Neural crest cell (in vitro differentiated cells): ENCODE data around the gene CCNJL. TPM values are rescaled to one million over a fixed set of nuclear protein-coding genes. Genes with fewer than 3 reads are reported as not detected.

ENCODE experiments used
- DNase-seq: peaks from one replicate; pipeline ENCODE4 v3.0.0; 2021; ENCODE audit warnings: low read depth, mixed read lengths, low spot score
- H3K27ac Mint-ChIP-seq: one replicate; pipeline ENCODE4 v1.8.0; 2021; ENCODE audit warnings: mild to moderate bottlenecking, mixed read lengths; ENCODE audit not compliant: unreplicated experiment
- H3K27me3 Mint-ChIP-seq: 2 replicates; pipeline ENCODE4 v1.8.0; 2021; ENCODE audit warnings: low read depth, mild to moderate bottlenecking, mixed read lengths
- H3K36me3 Mint-ChIP-seq: 2 replicates; pipeline ENCODE4 v1.8.0; 2021; ENCODE audit warnings: low read depth, mild to moderate bottlenecking, mixed read lengths
- H3K4me1 Mint-ChIP-seq: 2 replicates; pipeline ENCODE4 v1.8.0; 2021; ENCODE audit warnings: mixed read lengths
- H3K4me3 Mint-ChIP-seq: one replicate; pipeline ENCODE4 v1.8.0; 2021; ENCODE audit warnings: mild to moderate bottlenecking, mixed read lengths
- H3K9me3 Mint-ChIP-seq: 2 replicates; pipeline ENCODE4 v1.8.0; 2021; ENCODE audit warnings: mixed read lengths
- total RNA-seq: library from RNA; stranded (reverse); gene quantifications from 2 replicates; pipeline ENCODE4 v1.2.1, GENCODE V29; 2021
- TF ChIP-seq, protein P1 (sequence below): fragments of 200-600 bp; sonication (generic); conservative IDR thresholded peaks from 2 replicates; pipeline ENCODE4 v1.5.0; 2021; ENCODE audit warnings: antibody characterized with exemption, mild to moderate bottlenecking

Gene CCNJL
- total RNA-seq, 1 donor from 2014 or later: 29.7 TPM

DNA sequence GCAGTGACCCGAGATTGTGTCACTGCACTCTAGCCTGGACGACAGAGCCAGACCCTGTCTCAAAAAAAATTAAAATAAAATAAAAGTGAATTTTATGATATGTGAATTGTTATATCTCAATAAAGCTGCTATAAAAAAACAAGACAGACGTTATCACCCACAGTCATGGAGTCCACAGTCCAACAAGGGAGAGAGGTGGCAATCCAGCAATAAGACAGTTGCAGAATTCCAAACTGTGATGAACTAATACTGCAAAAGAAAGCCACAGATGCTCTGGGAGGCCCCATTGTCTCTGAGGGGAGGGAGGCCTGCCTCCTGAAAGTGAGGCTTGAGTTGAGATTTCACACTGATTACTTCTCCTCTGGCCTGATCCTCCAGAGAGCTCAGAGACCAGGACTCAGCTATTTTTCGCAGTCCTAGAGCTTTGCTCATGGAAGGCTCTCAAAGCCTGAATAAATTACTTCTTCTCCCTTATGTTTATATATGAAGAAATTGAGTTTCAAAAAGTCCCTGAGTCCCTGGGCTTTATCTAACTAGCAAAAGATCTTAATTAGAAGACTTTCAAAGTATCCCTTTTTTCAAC lies 28.0 kb downstream of the CCNJL start:
- Mint-ChIP-seq H3K9me3 (no peaks in the 10 kb centered on the region), H3K36me3 (peaks cover 4% of the 10 kb centered on the region), H3K27me3 (no peaks in the 10 kb centered on the region), H3K27ac (no peak overlapping the region), H3K4me3 (no peak overlapping the region), H3K4me1 (peaks cover 58% of the 10 kb centered on the region)
- DNase-seq: no peak
- TF ChIP-seq, protein P1, sequence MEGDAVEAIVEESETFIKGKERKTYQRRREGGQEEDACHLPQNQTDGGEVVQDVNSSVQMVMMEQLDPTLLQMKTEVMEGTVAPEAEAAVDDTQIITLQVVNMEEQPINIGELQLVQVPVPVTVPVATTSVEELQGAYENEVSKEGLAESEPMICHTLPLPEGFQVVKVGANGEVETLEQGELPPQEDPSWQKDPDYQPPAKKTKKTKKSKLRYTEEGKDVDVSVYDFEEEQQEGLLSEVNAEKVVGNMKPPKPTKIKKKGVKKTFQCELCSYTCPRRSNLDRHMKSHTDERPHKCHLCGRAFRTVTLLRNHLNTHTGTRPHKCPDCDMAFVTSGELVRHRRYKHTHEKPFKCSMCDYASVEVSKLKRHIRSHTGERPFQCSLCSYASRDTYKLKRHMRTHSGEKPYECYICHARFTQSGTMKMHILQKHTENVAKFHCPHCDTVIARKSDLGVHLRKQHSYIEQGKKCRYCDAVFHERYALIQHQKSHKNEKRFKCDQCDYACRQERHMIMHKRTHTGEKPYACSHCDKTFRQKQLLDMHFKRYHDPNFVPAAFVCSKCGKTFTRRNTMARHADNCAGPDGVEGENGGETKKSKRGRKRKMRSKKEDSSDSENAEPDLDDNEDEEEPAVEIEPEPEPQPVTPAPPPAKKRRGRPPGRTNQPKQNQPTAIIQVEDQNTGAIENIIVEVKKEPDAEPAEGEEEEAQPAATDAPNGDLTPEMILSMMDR: no peak

DNA sequence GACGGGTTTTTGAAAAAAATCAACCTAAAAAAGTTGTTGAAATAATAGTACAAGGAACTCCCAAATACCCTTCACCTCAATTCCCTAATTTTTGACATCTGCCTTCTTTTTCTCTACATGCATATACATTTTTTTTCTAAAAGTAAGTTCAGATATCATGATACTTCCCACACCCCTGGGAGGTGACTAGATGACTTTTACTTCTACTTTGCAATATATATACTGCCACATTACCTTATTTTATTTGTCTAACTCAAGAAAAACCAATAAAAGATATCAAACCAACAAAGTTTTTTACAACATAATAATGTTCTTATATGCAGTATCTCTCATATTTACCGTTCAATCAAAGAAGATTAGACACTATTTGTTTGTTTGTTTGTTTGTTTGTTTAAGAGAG lies 31.1 kb downstream of the CCNJL start:
- no peak for DNase-seq
- H3K27ac Mint-ChIP-seq: no peak overlapping the region
- H3K27me3 Mint-ChIP-seq: no peaks in the 10 kb centered on the region
- H3K36me3 Mint-ChIP-seq: peaks cover 9% of the 10 kb centered on the region
- H3K4me1 Mint-ChIP-seq: peaks cover 36% of the 10 kb centered on the region
- H3K4me3 Mint-ChIP-seq: no peak overlapping the region
- H3K9me3 Mint-ChIP-seq: no peaks in the 10 kb centered on the region
- TF ChIP-seq, protein P1: no peak

DNA sequence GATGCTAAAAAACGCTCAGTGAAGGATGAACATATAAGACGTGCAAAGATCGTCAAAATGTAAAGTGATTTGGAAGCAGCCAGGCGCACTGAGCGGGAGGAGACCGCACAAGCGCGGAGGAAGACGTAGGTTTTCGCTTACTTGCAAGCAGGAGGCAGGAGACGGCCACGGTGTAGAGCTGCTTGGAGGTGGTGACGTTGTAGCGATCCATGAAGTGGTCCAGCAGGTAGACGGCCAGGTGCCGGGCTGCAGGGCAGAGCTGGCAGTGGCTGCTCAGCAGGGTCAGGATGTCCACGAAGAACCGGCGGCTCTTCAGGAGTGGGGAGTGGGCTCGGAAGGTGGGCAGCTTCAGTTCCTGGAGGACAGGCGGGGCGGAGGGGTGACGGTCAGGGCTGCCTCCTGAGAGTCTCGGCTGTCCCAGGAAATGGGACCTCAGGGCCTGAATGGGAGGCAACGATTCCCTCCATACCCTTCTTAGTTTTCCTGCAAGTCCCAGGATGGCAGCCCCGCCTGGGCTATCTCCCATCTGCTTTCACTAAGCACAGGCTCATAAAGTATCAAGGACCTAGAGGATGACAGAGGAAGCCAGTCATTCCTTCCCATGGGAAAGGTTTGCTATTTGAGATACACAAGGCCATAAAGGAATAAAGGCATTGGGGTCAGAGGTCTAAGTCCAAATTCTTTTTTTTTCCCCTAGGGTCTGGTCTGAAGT lies 31.8 kb downstream of the CCNJL start:
- Mint-ChIP-seq H3K27ac (no peak overlapping the region), H3K9me3 (no peaks in the 10 kb centered on the region), H3K4me3 (no peak overlapping the region), H3K27me3 (no peaks in the 10 kb centered on the region), H3K36me3 (peaks cover 9% of the 10 kb centered on the region), H3K4me1 (peaks cover 29% of the 10 kb centered on the region)
- DNase-seq: no peak
- TF ChIP-seq, protein P1: no peak

DNA sequence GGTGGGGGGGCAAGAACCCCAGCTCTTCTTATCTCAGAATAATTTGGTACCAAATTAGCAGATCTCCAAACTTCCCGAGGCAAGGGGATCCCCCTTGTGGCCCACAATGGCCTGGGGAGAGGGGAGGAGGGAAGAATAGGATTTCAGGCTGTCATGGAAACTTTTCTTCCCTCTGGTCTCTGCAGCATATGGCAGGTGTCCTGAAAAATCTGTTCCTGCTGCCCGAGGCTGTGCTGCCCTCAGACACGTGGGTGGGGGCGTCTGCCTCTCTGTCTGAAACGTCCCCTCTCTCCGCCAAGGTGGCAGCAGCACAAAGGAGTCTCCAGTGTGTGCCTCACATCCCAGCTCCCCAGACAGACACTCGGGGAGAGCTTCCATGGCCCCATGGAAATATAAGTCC lies 34.0 kb downstream of the CCNJL start:
- DNase-seq: no peak
- H3K27me3 Mint-ChIP-seq: no peaks in the 10 kb centered on the region
- peaks cover 27% of the 10 kb centered on the region for H3K4me1 Mint-ChIP-seq
- TF ChIP-seq, protein P1: no peak
- H3K36me3 Mint-ChIP-seq: peaks cover 7% of the 10 kb centered on the region
- H3K4me3 Mint-ChIP-seq: no peak overlapping the region
- peak overlapping the region; percentile 84 for H3K27ac Mint-ChIP-seq
- no peaks in the 10 kb centered on the region for H3K9me3 Mint-ChIP-seq

DNA sequence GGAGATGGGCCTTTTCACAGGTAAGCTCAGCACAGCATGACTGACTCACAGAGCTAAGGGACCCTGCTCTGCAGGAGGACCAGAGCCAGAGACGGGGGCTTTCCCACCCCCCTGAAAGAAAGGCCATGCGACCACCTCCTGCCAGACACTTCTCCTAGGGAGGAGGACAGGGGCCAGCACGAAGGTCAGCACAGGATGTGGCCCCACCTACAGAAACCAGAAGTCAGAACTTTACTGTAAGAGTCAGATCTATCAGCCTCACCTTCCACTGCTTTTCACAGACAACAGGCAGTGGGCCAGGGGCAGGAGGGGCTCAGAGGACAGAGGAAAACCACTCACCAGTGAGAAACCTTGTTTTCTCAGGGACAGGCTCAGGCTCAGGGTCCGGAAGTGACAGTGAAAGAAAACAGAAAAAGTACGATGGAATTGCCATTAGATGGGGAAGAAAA lies 37.9 kb downstream of the CCNJL start:
- H3K27me3 Mint-ChIP-seq: no peaks in the 10 kb centered on the region

More for the DNA sequence above, 37.9 kb downstream of the CCNJL start:
- Mint-ChIP-seq H3K27ac (peak overlapping the region; percentile 55), H3K36me3 (peaks cover 7% of the 10 kb centered on the region), H3K4me1 (peaks cover 34% of the 10 kb centered on the region), H3K9me3 (no peaks in the 10 kb centered on the region), H3K4me3 (no peak overlapping the region)
- TF ChIP-seq, protein P1: no peak
- DNase-seq: no peak
